Epidermal melanocyte (primary cell): ENCODE data around the gene ZFYVE19.

Experiments used
- DNase-seq: peaks from one replicate; pipeline ENCODE4 v3.0.0; 2011; ENCODE audit warnings: low spot score; ENCODE audit not compliant: insufficient read length

The ZFYVE19 gene

GRCh38 chr15:40807028-40807887 lies at the start of gene ZFYVE19, which contains the start of gene DNAJC17:
ZFYVE19 (plus strand) TSS chr15:40807089; CDS start chr15:40807590, 501 bp downstream.
DNAJC17 (minus strand) TSS chr15:40807473; CDS start chr15:40807446, 27 bp downstream.
- peak; percentile 74 for DNase-seq

- DNase-seq = no peak
These were observed 46.9 kb upstream of the ZFYVE19 start for GRCh38 chr15:40759961-40760360.

GRCh38 chr15:40762919-40763800 lies 43.7 kb upstream of the ZFYVE19 start:
- no peak for DNase-seq

- peak; percentile 68 for DNase-seq
These were observed 42.9 kb upstream of the ZFYVE19 start, which contains the start of gene GCHFR for GRCh38 chr15:40763801-40764628. GCHFR (plus strand) TSS chr15:40764068; CDS start chr15:40764181, 113 bp downstream.

- no peak for DNase-seq
These were observed 42.2 kb upstream of the ZFYVE19 start for GRCh38 chr15:40764629-40765103.

GRCh38 chr15:40766194-40766815 lies 40.6 kb upstream of the ZFYVE19 start:
- DNase-seq = no peak

- no peak for DNase-seq
These were observed 39.7 kb upstream of the ZFYVE19 start for GRCh38 chr15:40766906-40767837.

- DNase-seq = no peak
These were observed 38.9 kb upstream of the ZFYVE19 start for GRCh38 chr15:40767838-40768500.

GRCh38 chr15:40768521-40769273 lies 38.2 kb upstream of the ZFYVE19 start:
- no peak for DNase-seq

- no peak for DNase-seq
These were observed 37.4 kb upstream of the ZFYVE19 start, which contains the start of gene C15orf62 for GRCh38 chr15:40769274-40770146. C15orf62 (plus strand) TSS chr15:40769980; CDS start chr15:40770496, 516 bp downstream.

- DNase-seq = no peak
These were observed 36.7 kb upstream of the ZFYVE19 start for GRCh38 chr15:40770147-40770721.

- no peak for DNase-seq
These were observed 35.6 kb upstream of the ZFYVE19 start for GRCh38 chr15:40771242-40771641.

- no peak for DNase-seq
These were observed 34.9 kb upstream of the ZFYVE19 start for GRCh38 chr15:40772014-40772413.

GRCh38 chr15:40773496-40773895 lies 33.4 kb upstream of the ZFYVE19 start:
- DNase-seq = no peak

GRCh38 chr15:40773902-40774301 lies 33.0 kb upstream of the ZFYVE19 start:
- DNase-seq = no peak

- no peak for DNase-seq
These were observed 31.9 kb upstream of the ZFYVE19 start for GRCh38 chr15:40775007-40775406.
